Measurements from ENCODE around the gene SPDYE17.
"Not testable (repeated sequence)": the region's sequence is repeated elsewhere in the genome, so short reads cannot be mapped to it uniquely, and the experiment has no call there.

The SPDYE17 gene, protein sequence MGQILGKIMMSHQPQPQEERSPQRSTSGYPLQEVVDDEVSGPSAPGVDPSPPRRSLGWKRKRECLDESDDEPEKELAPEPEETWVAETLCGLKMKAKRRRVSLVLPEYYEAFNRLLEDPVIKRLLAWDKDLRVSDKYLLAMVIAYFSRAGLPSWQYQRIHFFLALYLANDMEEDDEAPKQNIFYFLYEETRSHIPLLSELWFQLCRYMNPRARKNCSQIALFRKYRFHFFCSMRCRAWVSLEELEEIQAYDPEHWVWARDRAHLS

DNA sequence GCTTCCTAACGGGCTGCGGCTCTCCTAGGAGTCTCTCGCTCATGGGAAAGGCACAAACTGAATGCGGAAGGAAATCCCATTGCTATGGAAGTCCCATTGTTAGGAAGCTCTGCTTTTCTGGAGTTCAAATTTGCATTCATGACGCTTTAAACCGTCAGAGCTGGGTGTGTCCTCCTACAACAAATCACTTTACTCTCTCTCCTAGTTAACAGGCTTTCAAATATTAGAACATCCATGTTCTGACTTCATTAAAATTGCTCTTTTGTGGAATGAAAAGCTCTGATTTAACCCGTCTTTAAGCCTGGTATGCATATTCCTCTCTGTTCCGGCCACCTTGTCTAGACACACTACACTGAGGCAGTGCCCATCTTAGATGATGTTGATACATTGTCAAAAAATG is at the start of gene SPDYE17:
Gene SPDYE17 (minus strand): TSS at position 101 of the 400 bp plus-strand sequence. CDS start 1,791 bp downstream, outside the sequence.
- DNase-seq (ENCODE audit: low read depth in 2 of 2) = not testable (repeated sequence)

- DNase-seq (ENCODE audit: low read depth in 2 of 2) = not testable (repeated sequence)
Observed at GRCh38 chr7:77080236-77080635, 48.1 kb upstream of the SPDYE17 start.

DNA sequence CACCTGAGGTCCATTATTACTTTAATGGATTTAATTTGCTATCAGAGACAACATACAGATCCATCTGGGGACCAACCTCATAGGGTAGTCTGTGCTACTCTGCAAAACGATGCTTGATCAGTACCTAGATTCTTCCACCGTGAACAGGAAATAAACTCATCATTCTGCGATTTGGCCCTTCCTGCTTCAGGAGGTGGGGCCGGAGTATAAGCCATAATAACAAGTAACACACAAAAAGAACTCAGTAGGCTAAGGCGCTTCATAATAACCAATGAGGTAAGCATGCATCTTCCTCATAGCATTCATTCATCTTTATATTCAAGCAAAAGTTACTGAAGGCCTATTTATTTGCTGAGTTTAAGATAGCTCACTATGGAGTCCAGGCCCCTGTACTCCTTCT is 47.5 kb upstream of the SPDYE17 start:
- not testable (repeated sequence) for DNase-seq (ENCODE audit: low read depth in 2 of 2)

DNA sequence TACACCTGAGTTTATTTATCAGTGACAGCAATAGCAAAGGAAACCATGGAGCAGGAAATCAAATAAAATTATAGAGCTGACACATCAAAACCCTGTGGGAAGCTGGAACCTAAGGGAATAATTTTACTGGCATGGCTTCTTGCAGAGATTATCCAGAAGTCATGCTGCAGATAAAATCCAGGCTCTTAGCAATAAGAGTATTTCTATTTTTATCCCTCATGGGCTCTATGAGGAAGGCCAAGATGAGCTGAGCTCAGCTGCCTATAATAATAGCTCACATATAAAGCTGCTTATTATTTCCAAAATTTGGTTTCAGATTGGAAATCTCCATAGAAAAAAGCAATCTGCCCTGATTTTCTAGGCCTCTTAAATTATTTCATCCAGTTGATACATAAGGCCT is 47.0 kb upstream of the SPDYE17 start:
- not testable (repeated sequence) for DNase-seq (ENCODE audit: low read depth in 2 of 2)

DNA sequence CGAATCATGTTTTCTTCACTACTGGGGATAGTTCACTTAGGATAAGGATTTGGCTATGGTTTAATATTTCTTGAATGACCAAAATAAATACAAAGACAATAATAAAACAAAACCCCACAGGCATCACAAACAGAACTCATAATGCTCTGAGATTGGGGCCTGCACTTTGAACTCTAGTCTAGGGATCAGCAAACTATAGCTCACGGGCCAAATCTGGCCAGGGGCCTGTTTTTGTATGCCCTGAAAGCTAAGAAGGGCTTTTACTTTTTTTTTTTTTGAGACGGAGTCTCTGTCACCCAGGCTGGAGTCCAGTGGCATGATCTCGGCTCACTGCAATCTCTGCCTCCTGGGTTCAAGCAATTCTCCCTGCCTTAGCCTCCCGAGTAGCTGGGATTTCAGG is 44.9 kb upstream of the SPDYE17 start:
- not testable (repeated sequence) for DNase-seq (ENCODE audit: low read depth in 2 of 2)

DNA sequence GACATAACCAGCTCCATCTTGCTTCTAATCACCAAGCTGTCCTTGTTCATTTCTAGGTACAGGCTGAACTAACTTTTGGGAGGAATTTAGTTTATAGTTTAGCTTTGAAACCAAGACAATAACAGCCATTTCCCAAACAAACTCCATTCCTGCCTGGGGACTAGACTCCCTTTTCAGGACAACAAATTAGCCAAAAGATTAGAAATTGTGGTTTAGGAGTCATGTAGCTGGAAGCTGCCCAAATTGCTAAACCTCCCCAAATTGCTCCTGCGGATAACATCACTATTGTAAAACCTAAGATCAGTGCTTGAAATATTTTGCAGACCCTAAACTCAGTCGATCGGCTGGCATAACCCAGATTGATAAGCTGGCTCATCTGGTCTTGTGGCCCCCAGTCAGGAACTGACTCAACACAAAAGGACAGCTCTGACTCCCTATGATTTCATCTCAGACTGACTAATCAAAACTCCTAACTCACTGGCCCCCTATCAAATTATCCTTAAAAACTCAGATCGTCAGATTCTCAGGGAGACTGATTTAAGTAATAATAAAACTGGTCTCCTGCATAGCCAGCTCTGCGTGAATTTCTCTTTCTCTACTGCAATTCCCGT is 42.7 kb upstream of the SPDYE17 start:
- not testable (repeated sequence) for DNase-seq (ENCODE audit: low read depth in 2 of 2)

DNA sequence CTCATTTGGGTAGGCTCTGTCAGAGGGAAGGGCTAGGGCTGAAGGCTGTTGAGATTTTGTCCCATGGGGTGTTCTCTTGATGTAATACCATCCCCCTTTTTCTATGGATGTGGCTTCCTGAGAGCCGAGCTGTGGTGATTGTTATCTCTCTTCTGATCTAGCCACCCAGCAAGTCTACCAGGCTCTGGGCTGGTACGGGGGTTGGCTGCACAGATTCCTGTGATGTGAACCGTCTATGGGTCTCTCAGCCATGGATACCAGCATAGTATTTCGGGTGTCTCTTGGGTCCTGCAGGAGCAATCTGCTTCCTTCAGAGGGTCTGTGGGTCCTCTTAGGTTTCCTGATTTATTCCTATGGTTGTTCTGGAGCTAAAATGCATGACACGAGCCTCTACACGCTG is 38.9 kb upstream of the SPDYE17 start:
- not testable (repeated sequence) for DNase-seq (ENCODE audit: low read depth in 2 of 2)

DNA sequence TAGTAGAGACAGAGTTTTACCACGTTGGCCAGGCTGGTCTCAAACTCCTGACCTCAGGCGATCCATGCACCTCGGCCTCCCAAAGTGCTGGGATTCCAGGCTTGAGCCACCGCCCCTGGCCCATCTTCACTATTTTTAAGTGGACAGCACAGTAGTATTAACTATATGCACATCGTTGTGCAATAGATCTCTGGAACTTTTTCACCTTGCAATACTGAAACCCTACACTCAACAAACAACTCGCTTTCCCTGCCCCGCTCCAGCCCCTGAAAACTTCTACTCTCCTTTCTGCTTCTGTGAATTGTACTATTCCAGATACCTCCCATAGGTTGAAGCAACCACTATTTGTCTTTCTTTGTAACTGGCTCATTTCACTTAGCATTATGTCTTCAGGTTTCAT is 33.7 kb upstream of the SPDYE17 start:
- not testable (repeated sequence) for DNase-seq (ENCODE audit: low read depth in 2 of 2)

DNA sequence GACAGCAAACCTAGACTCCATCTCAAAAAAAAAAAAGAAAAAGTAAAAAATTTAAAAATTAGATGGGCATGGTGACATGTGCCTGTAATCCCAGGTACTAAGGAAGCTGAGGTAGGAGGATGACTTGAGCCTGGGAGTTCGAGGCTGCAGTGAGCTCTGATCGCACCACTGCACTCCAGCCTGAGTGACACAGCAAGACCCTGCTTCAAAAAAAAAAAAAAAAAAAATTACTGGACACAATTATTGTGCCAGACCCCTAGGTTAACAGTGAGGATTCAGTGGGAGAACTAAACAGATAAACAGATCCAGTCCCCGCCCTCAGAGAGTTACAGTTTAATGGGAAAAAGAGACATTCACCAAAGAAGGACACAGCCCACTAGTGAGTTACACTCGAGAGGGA is 31.6 kb upstream of the SPDYE17 start:
- not testable (repeated sequence) for DNase-seq (ENCODE audit: low read depth in 2 of 2)

GRCh38 chr7:77062557-77062956 is 30.4 kb upstream of the SPDYE17 start, which contains the start of gene SPDYE18:
SPDYE18 (minus strand) TSS chr7:77062558; CDS start chr7:77060512, 2,046 bp downstream.
- DNase-seq (ENCODE audit: low read depth in 2 of 2) = not testable (repeated sequence)

GRCh38 chr7:77026349-77026748 is 5.8 kb downstream of the SPDYE17 start:
- not testable (repeated sequence) for DNase-seq (ENCODE audit: low read depth in 2 of 2)

DNA sequence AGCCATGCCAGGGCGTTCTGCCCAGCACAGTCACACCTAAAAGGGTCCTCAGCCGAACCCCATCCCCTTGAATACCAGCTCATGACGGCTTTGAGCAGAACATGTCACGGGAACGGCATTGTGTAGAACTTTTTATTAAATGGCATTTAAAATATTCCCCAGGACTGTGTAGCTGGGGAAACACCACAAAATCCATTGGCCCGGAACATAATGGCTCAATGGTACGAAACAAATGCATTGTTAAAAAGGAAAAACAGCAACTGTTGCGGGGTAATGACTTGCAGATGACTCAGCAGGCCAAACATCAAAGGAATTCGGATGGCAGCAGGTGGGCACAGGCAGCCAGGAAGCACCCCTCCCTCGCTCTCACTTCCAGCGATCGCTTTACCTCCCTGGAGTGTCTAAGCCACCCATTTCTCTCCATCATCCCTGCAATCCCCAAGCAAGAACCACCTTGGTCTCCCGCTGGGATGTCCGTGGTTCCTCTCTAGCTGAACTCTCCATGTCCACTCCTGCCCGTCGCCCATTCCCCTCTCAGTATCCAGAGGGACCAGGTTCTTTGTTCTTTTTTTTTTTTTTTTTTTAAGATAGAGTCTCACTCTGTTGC is 22.0 kb downstream of the SPDYE17 start:
- not testable (repeated sequence) for DNase-seq (ENCODE audit: low read depth in 2 of 2)

DNA sequence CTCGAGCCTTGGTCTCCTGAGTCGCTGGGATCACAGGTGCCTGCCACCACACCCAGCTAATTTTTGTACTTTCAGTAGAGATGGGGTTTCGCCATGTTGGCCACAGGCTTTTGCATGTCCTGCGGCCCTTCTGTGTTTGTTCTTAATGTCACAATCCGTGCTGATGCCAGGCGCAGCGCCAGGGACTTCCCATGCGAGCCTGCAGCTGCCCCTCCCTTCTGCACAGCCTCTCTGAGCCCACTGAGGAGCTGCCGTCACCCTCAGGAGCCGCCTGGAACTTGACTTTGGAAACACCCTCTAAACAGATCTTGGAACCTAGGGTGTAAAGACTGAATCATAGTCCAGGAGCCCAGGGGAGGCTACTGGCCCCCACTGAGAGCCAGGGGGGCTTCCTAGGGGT is 24.2 kb downstream of the SPDYE17 start:
- DNase-seq (ENCODE audit: low read depth in 2 of 2) = not testable (repeated sequence)

DNA sequence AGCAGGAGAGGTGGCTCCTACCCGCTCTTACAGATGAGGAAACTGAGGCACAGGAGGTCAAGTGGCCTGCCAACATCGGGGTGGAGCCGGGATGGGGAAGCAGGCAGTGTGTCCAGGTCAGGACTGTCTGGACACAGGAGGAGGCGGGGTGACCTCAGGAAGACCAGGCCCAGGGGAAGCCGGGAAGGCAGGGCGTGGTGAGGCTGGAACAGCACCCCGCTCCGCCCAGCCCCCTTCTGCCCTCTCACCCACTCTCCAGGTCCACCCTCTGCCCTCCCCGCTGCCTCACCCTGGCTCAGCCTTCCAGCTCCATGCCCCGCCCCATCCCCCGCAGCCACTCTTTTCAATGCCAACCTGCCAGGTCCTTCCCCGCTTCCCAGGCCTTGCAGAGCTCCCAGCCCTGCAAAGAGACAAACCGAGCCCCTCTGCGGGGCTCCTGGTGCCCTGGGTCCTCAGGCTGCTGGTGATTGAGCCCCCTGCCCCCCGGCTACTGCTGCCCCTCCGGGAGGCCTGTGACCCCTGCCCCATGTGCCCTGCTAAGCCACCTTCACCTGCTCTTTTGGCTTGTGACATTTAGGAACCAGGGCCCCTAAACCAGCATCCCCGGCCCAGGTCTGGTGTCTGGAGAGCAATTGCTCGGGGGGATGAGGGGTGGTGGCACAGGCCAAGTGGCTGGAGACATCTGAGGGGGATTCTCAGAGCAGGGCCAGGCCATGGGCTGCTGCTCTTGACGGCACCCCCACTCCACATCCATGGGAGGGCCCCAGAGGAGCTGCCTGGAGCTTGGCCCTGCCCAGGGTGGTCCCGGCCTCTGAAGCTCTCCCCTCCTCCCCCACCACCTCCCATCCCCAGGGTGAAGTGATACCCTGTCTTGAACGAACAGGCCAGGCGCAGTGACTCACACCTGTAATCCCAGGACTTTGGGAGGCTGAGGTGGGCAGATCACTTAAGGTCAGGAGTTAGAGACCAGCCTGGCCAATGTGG is 25.7 kb downstream of the SPDYE17 start:
- not testable (repeated sequence) for DNase-seq (ENCODE audit: low read depth in 2 of 2)

- DNase-seq (ENCODE audit: low read depth in 2 of 2) = not testable (repeated sequence)
Observed at GRCh38 chr7:77005461-77006057, 26.6 kb downstream of the SPDYE17 start.

GRCh38 chr7:77004151-77004550 is 28.0 kb downstream of the SPDYE17 start:
- DNase-seq (ENCODE audit: low read depth in 2 of 2) = not testable (repeated sequence)

GRCh38 chr7:77003241-77003640 is 28.9 kb downstream of the SPDYE17 start:
- not testable (repeated sequence) for DNase-seq (ENCODE audit: low read depth in 2 of 2)

DNA sequence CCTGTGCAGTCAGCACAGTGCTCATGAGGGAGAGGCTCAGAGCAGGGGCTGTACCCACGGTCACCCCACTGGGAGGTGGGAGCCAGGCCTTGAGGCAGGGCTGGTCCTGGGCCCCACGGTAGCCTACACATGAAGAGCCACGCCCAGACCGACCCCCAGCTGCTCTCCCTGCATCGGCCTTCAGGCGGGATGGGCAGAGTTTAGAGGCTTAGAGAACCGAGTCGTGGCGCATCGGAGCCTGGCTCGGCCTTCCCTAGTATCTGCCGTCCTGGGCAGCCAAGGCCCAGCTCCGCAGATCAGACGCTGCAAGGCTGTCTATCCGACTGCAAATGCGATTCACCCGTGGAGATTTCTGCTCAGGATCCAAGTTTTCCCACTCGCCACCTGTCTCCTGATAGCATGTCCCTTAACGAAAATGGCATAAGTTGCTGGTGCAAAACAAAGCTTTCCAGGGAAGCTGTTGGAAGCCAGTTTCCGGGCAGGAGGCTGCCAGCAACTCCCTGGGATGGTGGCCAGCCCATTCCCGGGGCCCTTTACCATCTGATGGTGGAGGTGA is 29.4 kb downstream of the SPDYE17 start:
- DNase-seq (ENCODE audit: low read depth in 2 of 2) = not testable (repeated sequence)

- DNase-seq (ENCODE audit: low read depth in 2 of 2) = not testable (repeated sequence)
Observed at GRCh38 chr7:77002104-77002503, 30.1 kb downstream of the SPDYE17 start.

DNA sequence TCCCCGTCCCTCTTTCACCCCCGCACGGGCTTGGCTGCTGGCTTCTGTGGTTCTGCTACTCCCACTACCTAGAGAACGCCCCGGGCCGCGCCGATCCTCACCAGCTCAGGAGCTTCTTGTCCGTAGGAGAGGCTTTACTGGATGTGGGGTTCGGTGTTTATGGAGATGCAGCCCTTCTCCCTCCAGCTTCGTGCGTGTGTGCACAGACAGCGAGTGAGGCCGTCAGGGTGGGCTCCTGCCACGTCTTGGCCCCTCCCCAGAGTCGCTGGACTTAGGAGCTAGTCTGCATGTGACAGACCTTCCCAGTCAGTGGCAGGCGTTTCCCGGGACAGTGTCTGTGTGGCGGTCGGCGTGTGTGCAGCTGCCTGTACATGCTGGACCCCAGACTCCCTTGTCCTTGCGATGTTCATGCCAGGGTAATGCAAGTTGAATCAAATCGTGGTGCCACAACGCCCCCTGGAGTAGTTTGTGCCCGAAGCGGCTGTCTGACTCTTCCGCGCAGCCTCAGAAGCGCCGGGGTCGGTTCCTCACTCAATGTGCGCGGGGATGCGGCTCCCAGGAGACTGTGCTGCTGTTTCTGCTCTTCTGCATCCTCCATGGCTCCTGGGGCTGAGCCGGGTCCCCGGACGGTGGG is 32.6 kb downstream of the SPDYE17 start:
- not testable (repeated sequence) for DNase-seq (ENCODE audit: low read depth in 2 of 2)
